HepG2 (cell line): ENCODE results near the gene C1orf35. TPM values are rescaled to one million over a fixed set of nuclear protein-coding genes. Genes with fewer than 3 reads are reported as not detected.

Experiments
- ATAC-seq: fragments of 200-7000 bp; cut with Tn5 transposase; 3 replicates; pipeline ENCODE4 v1.9.1; 2020; ENCODE audit warnings: mild to moderate bottlenecking, moderate library complexity
- BruUV-seq: library from RNA; stranded (reverse); fragments of 400-500 nt; replicated peaks from 2 replicates; lab custom pipeline; 2021; lab: Mats Ljungman, UMichigan
- CTCF ChIA-PET: fragments of 300-600 bp; formaldehyde crosslinking; extraction: SDS; loops from one replicate; lab custom pipeline; 2021; ENCODE audit warnings: low total read pairs, inconsistent platforms, low intra/inter-chr PET ratio; lab: Yijun Ruan, JAX
- POLR2A ChIA-PET: fragments of 350-600 bp; sonication (Branson Sonifier 250); formaldehyde crosslinking; loops from one replicate; lab custom pipeline; 2020; ENCODE audit warnings: antibody characterized with exemption, inconsistent platforms; lab: Yijun Ruan, JAX
- DNase-seq: peaks from one replicate; pipeline ENCODE4 v3.0.0-alpha.2; 2015; ENCODE audit warnings: low spot score
- FAIRE-seq: peaks from 3 replicates; lab custom pipeline; 2011; peaks lifted over from hg19 to GRCh38; lab: Jason Lieb, UNC
- H2AFZ ChIP-seq: one replicate; pipeline ENCODE4 v1.6.1; 2011; ENCODE audit warnings: low read length, inconsistent platforms
- H3K27ac ChIP-seq: fragments of 300-600 bp; 3 replicates; pipeline ENCODE4 v1.8.0; 2011; ENCODE audit warnings: mixed run types, mild to moderate bottlenecking, mixed read lengths, low read length, inconsistent platforms; ENCODE audit not compliant: insufficient read depth; ENCODE audit errors: extremely low read length
- H3K27me3 ChIP-seq, 2 experiments: fragments of 200-600 bp in 1 of 2; 2 replicates in 1 of 2; 3 replicates in 1 of 2; pipeline versions ENCODE4 v1.6.0 to v1.8.0; 2011; ENCODE audit warnings: low read length in 2 of 2, mild to moderate bottlenecking in 2 of 2, moderate library complexity in 2 of 2, inconsistent platforms in 1 of 2; ENCODE audit not compliant: insufficient read depth in 2 of 2, control insufficient read depth in 1 of 2
- H3K36me3 ChIP-seq, 2 experiments: fragments of 200-600 bp in 1 of 2; replicated peaks in 1 of 2; 2 replicates in 1 of 2; 3 replicates in 1 of 2; pipeline versions ENCODE4 v1.5.1 to v1.8.0; 2011; ENCODE audit warnings: low read length in 2 of 2, inconsistent platforms in 1 of 2; ENCODE audit not compliant: insufficient read depth in 2 of 2, control insufficient read depth in 1 of 2
- H3K4me1 ChIP-seq: 2 replicates; pipeline ENCODE4 v1.5.1; 2012; ENCODE audit warnings: low read length, inconsistent platforms; ENCODE audit not compliant: insufficient read depth
- H3K4me2 ChIP-seq: 2 replicates; pipeline ENCODE4 v1.6.0; 2011; ENCODE audit warnings: low read depth, low read length, inconsistent platforms
- H3K4me3 ChIP-seq, 3 experiments: fragments of 200-600 bp in 1 of 3; sonication (generic), shearing (Covaris generic) in 1 of 3; replicated peaks in 1 of 3; 2 replicates each; pipeline ENCODE4 v1.5.1; 2011 to 2016; ENCODE audit warnings: low read length in 3 of 3, inconsistent platforms in 2 of 3, low read depth in 2 of 3, mild to moderate bottlenecking in 2 of 3, control low read depth in 1 of 3, mixed read lengths in 1 of 3; ENCODE audit not compliant: insufficient read depth in 1 of 3
- H3K79me2 ChIP-seq: one replicate; pipeline ENCODE4 v1.6.1; 2011; ENCODE audit warnings: low read length, inconsistent platforms; ENCODE audit not compliant: insufficient read depth
- H3K9ac ChIP-seq: 2 replicates; pipeline ENCODE4 v1.6.0; 2011; ENCODE audit warnings: mild to moderate bottlenecking, low read depth, low read length, inconsistent platforms; ENCODE audit not compliant: insufficient read depth
- H3K9me3 ChIP-seq: 2 replicates; pipeline ENCODE4 v1.5.1; 2012; ENCODE audit warnings: mild to moderate bottlenecking, low read length
- H4K20me1 ChIP-seq: 2 replicates; pipeline ENCODE4 v1.6.0; 2011; ENCODE audit warnings: inconsistent platforms, mild to moderate bottlenecking, low read length, moderate library complexity; ENCODE audit not compliant: insufficient read depth
- AHR ChIP-seq: IDR thresholded peaks from 2 replicates; pipeline ENCODE4 v1.6.1; 2018; ENCODE audit warnings: missing genetic modification reagents, missing compliant biosample characterization
- ARID4A ChIP-seq: sonication (generic); formaldehyde crosslinking; IDR thresholded peaks from 2 replicates; pipeline ENCODE4 v1.5.0; 2020; ENCODE audit warnings: mild to moderate bottlenecking, missing genetic modification reagents, borderline replicate concordance
- ASH2L ChIP-seq: fragments of 300-600, 200-600 bp; sonication (generic); IDR thresholded peaks from 2 replicates; pipeline ENCODE4 v1.7.0; 2017; ENCODE audit warnings: low read depth, mild to moderate bottlenecking, moderate library complexity, mixed read lengths, low read length; ENCODE audit not compliant: insufficient read length
- FOXC1 ChIP-seq: sonication (generic); formaldehyde crosslinking; IDR thresholded peaks from 2 replicates; pipeline ENCODE4 v1.8.0; 2022; ENCODE audit warnings: mild to moderate bottlenecking, missing genetic modification reagents, borderline replicate concordance
- HNRNPUL1 ChIP-seq: fragments of 200-400 bp; formaldehyde crosslinking; IDR thresholded peaks from 2 replicates; pipeline ENCODE4 v1.6.1; 2017; ENCODE audit warnings: low read depth, mild to moderate bottlenecking, low read length, moderate library complexity
- IRF2 ChIP-seq: IDR thresholded peaks from 2 replicates; pipeline ENCODE4 v1.6.1; 2018; ENCODE audit warnings: missing genetic modification reagents, missing compliant biosample characterization
- REL ChIP-seq: sonication (generic); formaldehyde crosslinking; conservative IDR thresholded peaks from 2 replicates; pipeline ENCODE4 v1.8.0; 2022; ENCODE audit warnings: mild to moderate bottlenecking, missing genetic modification reagents, moderate library complexity
- TARDBP ChIP-seq: sonication (generic); formaldehyde crosslinking; IDR thresholded peaks from 2 replicates; pipeline ENCODE4 v1.8.0; 2022; ENCODE audit warnings: mild to moderate bottlenecking, missing genetic modification reagents
- TBX2 ChIP-seq: sonication (generic); formaldehyde crosslinking; IDR thresholded peaks from 2 replicates; pipeline ENCODE4 v1.5.0; 2020; ENCODE audit warnings: missing genetic modification reagents, mild to moderate bottlenecking, borderline replicate concordance
- ZNF264 ChIP-seq: sonication (generic); formaldehyde crosslinking; IDR thresholded peaks from 2 replicates; pipeline ENCODE4 v1.4.0; 2020; ENCODE audit warnings: missing genetic modification reagents
- WGBS: methylation state at CpG from one replicate; pipeline ENCODE4 v1.1.6; 2017; ENCODE audit warnings: low lambda C conversion rate; 5-methylcytosine and 5-hydroxymethylcytosine counted together
- in situ Hi-C: cut with HindIII; loops from 2 replicates; pipeline ENCODE4 v1.10.0; 2017; ENCODE audit warnings: low pct_unique_long_range_greater_than_20kb; ENCODE audit not compliant: extremely low pct_ligation_motif_present
- intact Hi-C: fragments of 100-400 bp; cut with micrococcal nuclease; formaldehyde crosslinking; loops from one replicate; pipeline ENCODE4 v1.10.0; 2022; ENCODE audit not compliant: unreplicated experiment
- polyA plus RNA-seq, 8 experiments: library from polyadenylated mRNA; depleted of rRNA in 3 of 8; stranded (reverse) in 7 of 8; unstranded in 1 of 8; fragments of >200 nt; fragmentation: Illumina TruSeq in 4 of 8; extraction: Trizol in 4 of 8; gene quantifications; 2 replicates each; pipeline versions ENCODE4 v1.2.1 to v1.2.3, GENCODE V29; 2011 to 2016; ENCODE audit warnings: low read depth in 4 of 8, missing spikeins in 1 of 8, mixed read lengths in 1 of 8; ENCODE audit not compliant: insufficient read depth in 1 of 8
- total RNA-seq, 5 experiments: library from RNA; depleted of rRNA; stranded (reverse); fragments of >200 nt; fragmentation: Illumina TruSeq; extraction: Trizol; gene quantifications; 2 replicates each; pipeline ENCODE4 v1.2.3, GENCODE V29; 2016; ENCODE audit warnings: low read depth in 1 of 5
- TF ChIP-seq, protein P1 (sequence below): sonication (generic); formaldehyde crosslinking; IDR thresholded peaks from 2 replicates; pipeline ENCODE4 v1.5.1; 2020; ENCODE audit warnings: missing genetic modification reagents, mild to moderate bottlenecking, borderline replicate concordance

Gene C1orf35
- total and polyA plus RNA-seq, 2 of the 13 experiments (the other 11 are each of a cell fraction or from before 2014, with no cell fraction given) = 8.1 to 19.3 TPM

DNA sequence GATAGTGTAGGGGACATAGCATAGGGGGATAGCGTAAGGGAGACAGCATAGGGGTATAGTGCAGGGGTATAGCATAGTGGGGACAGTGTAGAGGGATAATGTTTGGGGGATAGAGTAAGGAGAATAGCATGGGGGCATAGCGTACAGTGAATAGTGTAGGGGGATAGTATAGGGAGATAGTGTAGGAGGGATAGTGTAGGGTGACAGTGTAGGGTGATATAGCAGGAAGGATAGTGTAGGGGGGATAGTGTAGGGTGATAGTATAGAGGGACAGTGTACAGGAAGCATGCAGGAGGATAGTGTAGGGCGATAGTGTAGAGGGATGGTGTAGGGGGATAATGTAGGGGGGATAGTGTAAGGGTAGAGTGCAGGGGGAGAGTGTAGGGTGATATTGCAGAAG lies 32.3 kb downstream of the C1orf35 start:
- TF ChIP-seq TBX2 (CRISPR knock-in tag) (no peak), IRF2 (CRISPR knock-in tag) (no peak), AHR (CRISPR knock-in tag) (no peak)
- POLR2A ChIA-PET = no interaction called here
- H3K9ac ChIP-seq = no peak overlapping the region
- H3K4me1 ChIP-seq = no peaks in the 10 kb centered on the region
- no peak for ATAC-seq
- no peaks in the 10 kb centered on the region for H3K9me3 ChIP-seq
- no peaks in the 10 kb centered on the region for H4K20me1 ChIP-seq
- H3K27me3 ChIP-seq = peaks cover 10 to 23% of the 10 kb centered on the region in 2 experiments; a peak in 4 of 5 replicates
- no peaks in the 10 kb centered on the region for H3K36me3 ChIP-seq
- H3K4me2 ChIP-seq = no peak overlapping the region
- H3K4me3 ChIP-seq = no peak overlapping the region
- no peak overlapping the region for H2AFZ ChIP-seq
- H3K27ac ChIP-seq = no peak overlapping the region
- no peak for FAIRE-seq
- DNase-seq = no peak
- intact Hi-C loops (no loop called here), in situ Hi-C loops (no loop called here)
- WGBS = 42% methylated on average over 3 of the region's 3 CpGs
- H3K79me2 ChIP-seq = no peaks in the 10 kb centered on the region
- CTCF ChIA-PET = no interaction called here
- no TSS peak for BruUV-seq

- no peak overlapping the region for H3K4me3 ChIP-seq
- no peaks in the 10 kb centered on the region for H3K9me3 ChIP-seq
- no peaks in the 10 kb centered on the region for H4K20me1 ChIP-seq
- no peaks in the 10 kb centered on the region for H3K36me3 ChIP-seq
- H3K79me2 ChIP-seq = no peaks in the 10 kb centered on the region
- WGBS = 24% methylated on average over 2 of the region's 2 CpGs
- no peaks in the 10 kb centered on the region for H3K4me1 ChIP-seq
- H3K9ac ChIP-seq = no peak overlapping the region
- H2AFZ ChIP-seq = no peak overlapping the region
- CTCF ChIA-PET = no interaction called here
- no peak for DNase-seq
- ATAC-seq = no peak
- in situ Hi-C loops (no loop called here), intact Hi-C loops (no loop called here)
- H3K27me3 ChIP-seq = peaks cover 9 to 22% of the 10 kb centered on the region in 2 experiments; a peak in 4 of 5 replicates
- no peak for FAIRE-seq
- no TSS peak for BruUV-seq
- H3K4me2 ChIP-seq = no peak overlapping the region
- H3K27ac ChIP-seq = no peak overlapping the region
- POLR2A ChIA-PET = no interaction called here
- TF ChIP-seq FOXC1 (CRISPR knock-in tag) (no peak), ASH2L (no peak), TARDBP (CRISPR knock-in tag) (no peak), ZNF264 (CRISPR knock-in tag) (no peak), ARID4A (CRISPR knock-in tag) (no peak), REL (CRISPR knock-in tag) (no peak), HNRNPUL1 (no peak)
- TF ChIP-seq, protein P1, sequence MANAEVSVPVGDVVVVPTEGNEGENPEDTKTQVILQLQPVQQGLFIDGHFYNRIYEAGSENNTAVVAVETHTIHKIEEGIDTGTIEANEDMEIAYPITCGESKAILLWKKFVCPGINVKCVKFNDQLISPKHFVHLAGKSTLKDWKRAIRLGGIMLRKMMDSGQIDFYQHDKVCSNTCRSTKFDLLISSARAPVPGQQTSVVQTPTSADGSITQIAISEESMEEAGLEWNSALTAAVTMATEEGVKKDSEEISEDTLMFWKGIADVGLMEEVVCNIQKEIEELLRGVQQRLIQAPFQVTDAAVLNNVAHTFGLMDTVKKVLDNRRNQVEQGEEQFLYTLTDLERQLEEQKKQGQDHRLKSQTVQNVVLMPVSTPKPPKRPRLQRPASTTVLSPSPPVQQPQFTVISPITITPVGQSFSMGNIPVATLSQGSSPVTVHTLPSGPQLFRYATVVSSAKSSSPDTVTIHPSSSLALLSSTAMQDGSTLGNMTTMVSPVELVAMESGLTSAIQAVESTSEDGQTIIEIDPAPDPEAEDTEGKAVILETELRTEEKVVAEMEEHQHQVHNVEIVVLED (CRISPR knock-in tag) = no peak
These were observed 33.0 kb downstream of the C1orf35 start for GRCh38 chr1:228070173-228070572.
